AG04449 (cell line): Measurements from ENCODE around the gene ESR1.

ENCODE experiments used
- CTCF ChIA-PET: fragments of 350-600 bp; formaldehyde crosslinking; extraction: SDS; loops from one replicate; lab custom pipeline; 2021; ENCODE audit warnings: antibody characterized with exemption; lab: Yijun Ruan, JAX
- POLR2A ChIA-PET: fragments of 400-600, 350-600 bp; formaldehyde crosslinking; extraction: SDS; loops from one replicate; lab custom pipeline; 2020; ENCODE audit warnings: antibody characterized with exemption, inconsistent platforms; lab: Yijun Ruan, JAX
- DNase-seq: peaks from one replicate; pipeline ENCODE4 v3.0.0-alpha.2; 2010; ENCODE audit warnings: low read depth, low spot score
- H3K4me3 ChIP-seq: 2 replicates; pipeline ENCODE4 v1.5.1; 2011; ENCODE audit warnings: low read depth, mild to moderate bottlenecking, control low read depth, low read length
- TF ChIP-seq, protein P1 (sequence below): IDR thresholded peaks from one replicate; pipeline ENCODE4 v1.5.1; 2011; ENCODE audit warnings: mild to moderate bottlenecking, moderate library complexity, low read length, control low read depth, inconsistent platforms; ENCODE audit not compliant: insufficient read depth; ENCODE audit errors: missing control alignments

The ESR1 gene

DNA sequence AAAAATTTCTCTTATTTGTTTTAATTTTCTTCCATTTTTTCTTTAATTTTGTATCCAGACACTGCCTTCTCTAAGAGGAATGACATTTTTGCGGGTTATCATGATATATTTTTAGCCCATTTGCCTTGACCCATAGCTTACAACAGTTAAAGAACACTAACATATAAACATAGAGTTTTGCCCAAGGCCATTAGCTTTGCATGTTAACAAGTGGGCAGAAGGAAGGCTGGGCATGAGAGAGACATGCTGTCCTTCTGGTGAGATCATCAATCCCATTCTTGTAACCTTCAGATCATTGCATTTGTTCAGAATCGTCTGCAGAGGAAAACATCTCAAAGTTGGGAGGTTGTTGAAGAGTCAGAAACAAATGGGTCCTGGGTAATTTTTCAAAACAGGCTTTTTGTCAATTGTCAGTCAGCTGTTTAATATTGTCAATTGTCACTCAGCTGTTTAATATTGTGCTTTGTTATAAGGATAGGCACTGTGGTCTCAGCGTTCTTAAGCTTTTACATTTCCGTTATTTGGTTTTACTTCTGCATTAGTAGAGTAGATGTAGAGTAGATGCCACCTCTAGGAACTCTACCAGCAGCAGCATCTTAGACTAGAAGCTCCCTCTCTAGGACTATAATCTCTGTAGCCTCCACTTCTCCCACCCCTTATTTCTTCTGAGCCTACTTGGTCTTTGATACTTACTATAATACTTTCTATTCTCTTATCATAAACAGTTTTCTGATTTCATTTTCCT lies 243.1 kb downstream of the ESR1 start:
- H3K4me3 ChIP-seq = no peak overlapping the region
- no peak for DNase-seq
- TF ChIP-seq, protein P1, sequence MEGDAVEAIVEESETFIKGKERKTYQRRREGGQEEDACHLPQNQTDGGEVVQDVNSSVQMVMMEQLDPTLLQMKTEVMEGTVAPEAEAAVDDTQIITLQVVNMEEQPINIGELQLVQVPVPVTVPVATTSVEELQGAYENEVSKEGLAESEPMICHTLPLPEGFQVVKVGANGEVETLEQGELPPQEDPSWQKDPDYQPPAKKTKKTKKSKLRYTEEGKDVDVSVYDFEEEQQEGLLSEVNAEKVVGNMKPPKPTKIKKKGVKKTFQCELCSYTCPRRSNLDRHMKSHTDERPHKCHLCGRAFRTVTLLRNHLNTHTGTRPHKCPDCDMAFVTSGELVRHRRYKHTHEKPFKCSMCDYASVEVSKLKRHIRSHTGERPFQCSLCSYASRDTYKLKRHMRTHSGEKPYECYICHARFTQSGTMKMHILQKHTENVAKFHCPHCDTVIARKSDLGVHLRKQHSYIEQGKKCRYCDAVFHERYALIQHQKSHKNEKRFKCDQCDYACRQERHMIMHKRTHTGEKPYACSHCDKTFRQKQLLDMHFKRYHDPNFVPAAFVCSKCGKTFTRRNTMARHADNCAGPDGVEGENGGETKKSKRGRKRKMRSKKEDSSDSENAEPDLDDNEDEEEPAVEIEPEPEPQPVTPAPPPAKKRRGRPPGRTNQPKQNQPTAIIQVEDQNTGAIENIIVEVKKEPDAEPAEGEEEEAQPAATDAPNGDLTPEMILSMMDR = no peak
- POLR2A ChIA-PET = no interaction called here
- CTCF ChIA-PET = no interaction called here

DNA sequence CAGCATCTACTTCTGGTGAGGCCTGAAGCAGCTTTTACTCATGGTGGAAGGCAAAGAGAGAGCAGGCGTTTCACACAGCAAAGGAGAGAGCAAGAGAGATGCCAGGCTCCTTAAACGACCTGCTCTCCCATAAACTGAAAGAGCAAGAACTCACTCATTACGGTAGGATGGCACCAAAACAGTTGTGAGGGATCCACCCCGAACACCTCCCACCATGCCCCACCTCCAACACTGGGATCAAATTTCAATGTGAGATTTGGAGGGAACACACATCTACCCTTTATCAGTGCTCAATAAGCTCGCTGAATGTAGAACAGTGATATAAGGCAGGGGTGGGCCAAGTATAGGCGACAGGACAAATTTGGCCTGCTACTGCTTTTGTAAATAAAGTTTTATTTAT lies 244.6 kb downstream of the ESR1 start:
- POLR2A ChIA-PET = no interaction called here
- CTCF ChIA-PET = no interaction called here
- TF ChIP-seq, protein P1 = no peak
- no peak for DNase-seq
- H3K4me3 ChIP-seq = no peak overlapping the region

DNA sequence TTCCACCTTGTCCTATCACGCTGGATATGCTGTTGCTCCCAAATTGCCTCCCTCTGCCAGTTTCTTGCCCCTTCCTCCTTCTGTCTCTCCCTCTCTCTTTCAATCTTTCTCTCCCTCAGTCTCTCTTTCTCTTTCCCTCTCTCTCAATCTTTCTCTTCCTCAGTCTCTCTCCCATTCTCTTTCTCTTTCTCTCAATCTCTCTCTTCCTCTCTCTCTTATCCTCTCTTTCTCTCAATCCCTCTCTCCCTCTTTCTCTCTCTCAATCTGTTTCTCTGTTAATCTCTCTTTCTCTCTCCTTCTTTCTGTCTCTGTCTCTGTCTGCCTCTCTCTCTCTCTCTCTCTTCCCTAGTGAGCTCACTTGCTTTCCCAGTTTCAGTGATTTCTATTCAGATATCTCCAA lies 245.8 kb downstream of the ESR1 start:
- TF ChIP-seq, protein P1 = no peak
- ChIA-PET POLR2A (no interaction called here), CTCF (no interaction called here)
- DNase-seq = no peak
- H3K4me3 ChIP-seq = no peak overlapping the region

DNA sequence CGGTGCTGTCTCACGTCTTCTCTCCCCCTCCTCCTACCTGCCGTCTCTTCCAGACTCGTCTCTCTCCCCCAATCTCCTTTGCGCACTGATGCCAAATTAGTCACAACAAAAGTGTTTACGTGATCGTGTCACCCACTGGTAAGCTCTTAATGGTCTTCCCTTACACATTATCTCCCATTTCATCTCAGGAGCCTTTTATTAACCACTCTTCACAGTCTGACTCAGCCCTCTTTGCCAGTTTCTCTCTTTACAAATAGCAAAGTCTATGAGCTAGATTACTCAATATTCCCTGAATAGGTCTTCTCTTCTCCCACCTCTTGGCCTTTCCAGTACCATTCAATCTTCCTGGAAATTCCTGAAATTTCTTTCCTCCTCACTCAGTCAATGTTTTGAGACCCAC lies 247.0 kb downstream of the ESR1 start:
- no peak overlapping the region for H3K4me3 ChIP-seq
- POLR2A ChIA-PET = no interaction called here
- TF ChIP-seq, protein P1 = no peak
- CTCF ChIA-PET = no interaction called here
- peak; percentile 7 for DNase-seq

DNA sequence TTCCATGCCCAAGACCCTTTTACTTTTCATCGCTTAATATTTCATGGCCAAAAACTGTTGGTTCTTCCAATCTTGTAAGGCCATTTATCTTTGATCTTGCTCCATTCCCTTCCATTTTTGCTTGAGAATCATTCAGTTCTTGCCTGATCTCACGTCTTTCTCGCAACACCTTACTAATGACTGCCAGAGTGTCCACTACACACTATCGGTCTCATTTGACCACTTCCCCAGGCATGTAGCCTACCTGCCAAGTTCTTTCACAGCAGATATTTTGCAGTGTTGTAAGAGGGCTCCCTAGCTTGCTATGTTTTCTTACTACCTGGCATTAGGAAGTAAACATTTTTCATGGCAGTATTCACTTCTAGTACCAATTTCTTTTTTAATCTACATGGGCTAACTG lies 248.0 kb downstream of the ESR1 start:
- H3K4me3 ChIP-seq = no peak overlapping the region
- CTCF ChIA-PET = no interaction called here
- DNase-seq = no peak
- POLR2A ChIA-PET = no interaction called here
- TF ChIP-seq, protein P1 = no peak

DNA sequence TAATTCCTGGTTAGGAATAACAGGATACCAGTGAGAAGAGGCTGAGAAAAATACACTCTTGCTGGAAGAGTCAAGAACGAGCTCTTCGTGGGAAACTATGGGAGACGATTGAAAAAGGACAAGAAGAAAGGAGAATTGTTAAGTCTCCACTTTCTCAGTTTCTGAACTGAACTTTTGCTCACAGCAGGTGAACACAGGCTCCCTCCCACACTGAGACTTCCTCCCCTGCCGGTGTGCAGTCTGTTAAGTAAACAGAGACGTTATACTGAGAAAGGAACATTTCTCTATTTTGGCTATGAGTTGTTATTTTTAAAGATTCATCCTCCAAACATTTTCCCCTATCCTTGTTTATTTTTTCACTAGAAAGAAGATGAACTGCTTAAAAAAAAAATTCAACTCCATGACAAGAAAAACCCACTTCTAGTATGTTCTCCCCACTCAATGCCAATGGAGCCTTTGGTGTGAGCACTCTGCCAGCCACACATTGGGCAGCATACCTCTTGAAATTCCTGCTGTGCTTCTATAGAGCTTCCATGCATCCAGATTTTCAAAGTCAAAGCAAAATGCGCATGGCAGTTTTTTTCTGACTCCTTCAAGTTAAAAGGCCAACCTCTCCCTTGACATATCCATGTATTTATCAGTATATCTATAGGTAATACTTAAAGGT lies 250.5 kb downstream of the ESR1 start:
- TF ChIP-seq, protein P1 = no peak
- POLR2A ChIA-PET = interaction anchor here (0.5 kb wide), 1 partner anchor 496 kb away, joined by 3 read pairs; no protein-coding TSS in a partner anchor
- H3K4me3 ChIP-seq = no peak overlapping the region
- CTCF ChIA-PET = no interaction called here
- no peak for DNase-seq
